Subcutaneous abdominal adipose tissue (tissue), 5 donors: Measurements from ENCODE around the gene PGF.

Experiments used
- H3K27ac ChIP-seq: one replicate; pipeline ENCODE4 v1.7.0; 2013; ENCODE audit warnings: low read depth, mild to moderate bottlenecking, inconsistent platforms, low read length, moderate library complexity
- H3K27me3 ChIP-seq, 5 donors: one replicate each; pipeline ENCODE4 v1.7.0; 2013; ENCODE audit warnings: low read length in 5 of 5, inconsistent platforms in 1 of 5; ENCODE audit not compliant: control insufficient read depth in 5 of 5, insufficient read depth in 4 of 5
- H3K36me3 ChIP-seq, 5 donors: one replicate each; pipeline ENCODE4 v1.7.0; 2013; ENCODE audit warnings: low read length in 5 of 5; ENCODE audit not compliant: control insufficient read depth in 5 of 5, insufficient read depth in 5 of 5
- H3K4me1 ChIP-seq, 5 donors: one replicate each; pipeline ENCODE4 v1.7.0; 2013; ENCODE audit warnings: low read length in 5 of 5, mild to moderate bottlenecking in 3 of 5, moderate library complexity in 1 of 5; ENCODE audit not compliant: control insufficient read depth in 5 of 5, insufficient read depth in 5 of 5
- H3K4me3 ChIP-seq, 5 donors: one replicate each; pipeline ENCODE4 v1.7.0; 2013; ENCODE audit warnings: low read length in 5 of 5, low read depth in 1 of 5
- H3K9ac ChIP-seq, 5 donors: one replicate each; pipeline ENCODE4 v1.7.0; 2013; ENCODE audit warnings: low read length in 5 of 5, mild to moderate bottlenecking in 4 of 5, moderate library complexity in 3 of 5
- H3K9me3 ChIP-seq, 5 donors: one replicate each; pipeline ENCODE4 v1.7.0; 2013; ENCODE audit warnings: low read length in 5 of 5; ENCODE audit not compliant: control insufficient read depth in 5 of 5
- donor health status: healthy.
- donor health status: healthy.
- donor health status: healthy.
- donor health status: healthy.
- donor health status: healthy.

PGF gene

DNA sequence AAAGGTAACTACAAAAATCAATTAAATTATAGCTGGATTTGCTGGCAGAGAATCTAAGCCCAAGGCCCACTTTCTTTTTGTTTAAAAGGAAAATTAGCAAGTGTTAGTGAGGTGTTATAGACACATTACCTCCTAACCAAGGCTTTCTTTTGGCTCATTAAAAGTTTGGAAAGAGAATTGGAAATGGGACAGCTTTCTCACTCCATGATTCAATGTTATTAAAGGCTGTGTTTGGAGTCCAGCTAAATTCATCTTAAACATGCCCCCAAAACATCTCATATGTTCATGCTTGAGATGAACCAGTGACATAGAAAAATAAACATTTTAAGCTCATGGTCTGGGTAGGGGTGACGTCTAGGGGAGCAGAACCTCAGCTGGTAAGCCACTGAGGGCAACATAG is 13.4 kb upstream of the PGF start:
- H3K27ac ChIP-seq = no peak overlapping the region
- peaks cover 4 to 23% (median 16%) of the 10 kb centered on the region in 5 donors for H3K4me1 ChIP-seq
- H3K9me3 ChIP-seq = no peaks in the 10 kb centered on the region
- no peak overlapping the region for H3K9ac ChIP-seq
- H3K36me3 ChIP-seq = no peaks in the 10 kb centered on the region
- H3K27me3 ChIP-seq = peaks cover 0 to 7% (median 0%) of the 10 kb centered on the region in 5 donors
- no peak overlapping the region for H3K4me3 ChIP-seq

DNA sequence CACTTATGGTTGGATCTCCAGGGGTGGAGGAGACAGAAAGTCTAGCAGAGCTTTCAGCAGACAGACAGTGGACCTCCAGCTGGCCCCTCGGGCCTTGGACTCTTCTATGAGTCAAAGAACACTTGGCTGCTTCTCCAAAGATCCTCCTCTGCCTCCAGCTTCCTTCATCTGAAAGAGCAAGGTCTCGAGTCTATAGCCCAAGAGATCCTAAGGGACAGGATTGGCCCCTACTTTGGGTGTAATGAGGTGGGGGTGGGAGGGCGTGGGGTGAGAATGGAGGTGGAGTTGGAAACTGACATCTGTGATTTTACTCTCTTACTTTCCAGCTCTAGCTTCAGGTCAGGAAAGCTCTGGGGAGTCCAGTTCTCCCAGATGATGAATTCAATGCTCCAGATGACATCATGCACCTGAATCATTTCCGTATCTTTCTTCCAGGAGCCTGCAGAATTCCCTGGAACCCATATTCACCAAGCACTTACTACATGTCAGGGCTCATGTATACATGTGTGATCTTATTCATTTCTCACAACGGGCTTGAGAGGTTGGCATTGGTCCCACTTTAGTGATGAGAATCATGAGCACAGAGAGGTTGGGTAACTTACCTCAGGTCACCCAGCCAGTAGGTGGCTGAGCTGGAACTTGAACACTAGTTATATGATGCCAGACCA is 10.2 kb upstream of the PGF start:
- no peaks in the 10 kb centered on the region for H3K9me3 ChIP-seq
- H3K27ac ChIP-seq = no peak overlapping the region
- peaks cover 6 to 19% (median 9%) of the 10 kb centered on the region in 5 donors for H3K4me1 ChIP-seq
- no peak overlapping the region for H3K9ac ChIP-seq
- H3K4me3 ChIP-seq = no peak overlapping the region
- H3K36me3 ChIP-seq = no peaks in the 10 kb centered on the region
- peaks cover 0 to 13% (median 0%) of the 10 kb centered on the region in 5 donors for H3K27me3 ChIP-seq

DNA sequence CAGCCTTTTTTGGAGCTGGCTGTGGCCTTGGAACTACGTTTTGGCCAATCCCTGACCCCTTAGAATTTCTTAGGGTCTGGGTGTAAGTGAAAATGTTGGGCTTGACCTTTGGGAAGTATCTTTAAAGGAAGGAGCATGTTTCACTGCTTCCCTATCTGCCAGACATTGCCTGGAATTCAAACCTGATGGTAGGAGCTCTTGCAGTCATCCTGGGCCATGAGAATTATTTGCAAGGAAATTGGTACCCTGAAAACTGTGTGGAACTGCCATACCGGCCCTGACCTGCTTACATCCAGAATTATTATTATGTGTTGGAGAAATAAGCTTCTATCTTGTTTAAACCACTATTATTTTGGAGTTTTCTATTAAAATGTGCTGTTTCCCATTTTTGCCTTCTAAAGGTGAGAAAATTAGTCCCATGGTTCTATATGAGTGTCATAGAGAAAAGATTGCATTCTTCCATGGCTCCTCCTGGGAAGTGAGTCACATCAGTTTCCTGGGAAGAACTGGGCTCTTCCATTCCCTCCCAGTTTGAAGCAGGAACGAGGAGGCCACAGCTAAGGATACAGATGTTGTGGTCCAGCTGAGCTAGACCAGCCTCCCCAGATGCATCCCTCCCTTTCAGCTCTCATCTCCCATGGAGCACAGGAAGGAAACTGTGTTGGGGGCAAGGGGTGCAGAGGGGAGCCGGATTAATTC is 9.5 kb upstream of the PGF start:
- Histone ChIP-seq H3K36me3 (no peaks in the 10 kb centered on the region), H3K27ac (no peak overlapping the region), H3K4me3 (no peak overlapping the region), H3K27me3 (peaks cover 0 to 13% (median 0%) of the 10 kb centered on the region in 5 donors), H3K9me3 (no peaks in the 10 kb centered on the region), H3K9ac (no peak overlapping the region), H3K4me1 (peaks cover 6 to 19% (median 10%) of the 10 kb centered on the region in 5 donors)

DNA sequence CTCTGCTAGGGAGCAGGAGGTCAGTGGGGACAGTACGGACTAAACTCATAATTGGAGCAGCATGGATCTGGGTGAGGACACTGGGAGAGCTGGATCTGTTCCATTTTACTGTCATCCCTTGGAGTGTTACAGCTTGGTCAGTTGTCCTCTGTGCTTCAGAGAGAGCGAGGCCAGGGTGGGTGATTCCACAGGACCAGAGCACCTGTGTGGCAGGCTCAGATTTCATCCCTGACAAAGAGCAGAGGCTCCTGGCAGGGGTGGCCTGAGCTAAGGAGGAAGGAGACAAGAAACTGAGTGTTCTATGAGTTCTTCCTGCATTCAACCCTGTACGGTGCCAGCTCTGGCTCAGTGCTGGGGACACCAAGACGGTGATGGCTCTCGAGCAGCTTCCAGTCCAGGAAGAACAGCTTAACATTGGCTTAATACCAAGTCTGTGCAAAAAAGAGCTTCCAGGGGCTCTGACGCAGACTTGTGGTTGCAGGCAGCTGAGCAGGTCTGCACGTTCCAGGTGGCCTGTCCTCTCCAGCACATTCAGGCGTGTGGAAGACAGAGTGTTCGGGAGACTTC is 8.4 kb upstream of the PGF start:
- H3K4me1 ChIP-seq = peaks cover 6 to 19% (median 10%) of the 10 kb centered on the region in 5 donors
- no peak overlapping the region for H3K9ac ChIP-seq
- H3K27ac ChIP-seq = no peak overlapping the region
- no peaks in the 10 kb centered on the region for H3K9me3 ChIP-seq
- H3K36me3 ChIP-seq = no peaks in the 10 kb centered on the region
- peaks cover 0 to 13% (median 0%) of the 10 kb centered on the region in 5 donors for H3K27me3 ChIP-seq
- H3K4me3 ChIP-seq = no peak overlapping the region

DNA sequence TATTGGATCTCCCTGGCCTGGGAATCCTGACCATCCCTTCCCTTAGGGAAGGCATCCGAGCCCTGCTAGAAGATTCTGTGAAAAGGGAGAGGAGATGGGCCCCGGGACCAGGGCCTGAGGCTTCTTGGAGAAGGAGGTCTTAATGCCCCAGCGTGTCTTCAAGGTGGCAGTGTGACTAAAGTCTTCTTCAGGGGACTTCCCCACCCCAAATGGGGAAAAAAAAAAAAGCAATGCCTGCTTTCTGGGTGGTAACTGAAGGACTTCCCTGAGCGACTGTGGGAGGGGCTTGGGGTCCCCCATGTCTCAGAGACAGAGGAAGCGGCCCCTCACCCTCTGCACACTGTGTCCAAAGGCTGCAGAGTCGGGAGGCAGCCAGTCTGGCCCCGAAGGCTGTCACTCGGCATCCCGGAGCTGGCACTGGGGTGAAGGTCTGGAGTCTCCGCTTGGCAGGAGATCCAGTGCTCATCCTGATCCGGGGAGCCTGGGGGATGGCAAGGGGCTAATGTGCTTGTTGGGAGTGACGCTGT is 7.8 kb upstream of the PGF start:
- H3K4me3 ChIP-seq = no peak overlapping the region
- no peak overlapping the region for H3K27ac ChIP-seq
- H3K36me3 ChIP-seq = no peaks in the 10 kb centered on the region
- peaks cover 6 to 19% (median 10%) of the 10 kb centered on the region in 5 donors for H3K4me1 ChIP-seq
- H3K9ac ChIP-seq = no peak overlapping the region
- no peaks in the 10 kb centered on the region for H3K9me3 ChIP-seq
- H3K27me3 ChIP-seq = peaks cover 0 to 13% (median 0%) of the 10 kb centered on the region in 5 donors

DNA sequence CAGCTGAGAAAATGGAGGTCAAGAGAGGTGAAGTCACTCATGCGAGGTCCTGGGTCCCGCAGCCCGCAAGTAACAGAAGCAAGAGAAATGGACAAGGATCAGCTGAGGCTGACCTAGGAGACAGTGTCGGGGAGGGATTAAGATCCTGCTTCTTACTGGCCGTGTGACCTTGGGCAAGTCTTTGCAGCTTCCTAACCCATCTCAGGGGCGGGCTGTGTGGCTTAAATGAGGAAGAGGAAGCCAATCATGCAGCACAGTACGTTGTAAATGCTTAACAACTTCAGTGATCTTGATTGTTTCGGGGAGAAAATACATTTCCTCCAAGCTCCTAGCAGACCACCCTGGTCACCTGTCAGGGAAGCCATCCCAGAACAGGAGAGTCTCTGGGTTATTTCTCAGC is 7.1 kb upstream of the PGF start:
- H3K9me3 ChIP-seq = no peaks in the 10 kb centered on the region
- no peak overlapping the region for H3K27ac ChIP-seq
- H3K27me3 ChIP-seq = peaks cover 0 to 13% (median 0%) of the 10 kb centered on the region in 5 donors
- no peak overlapping the region for H3K4me3 ChIP-seq
- peaks cover 6 to 19% (median 10%) of the 10 kb centered on the region in 5 donors for H3K4me1 ChIP-seq
- H3K9ac ChIP-seq = no peak overlapping the region
- H3K36me3 ChIP-seq = no peaks in the 10 kb centered on the region

DNA sequence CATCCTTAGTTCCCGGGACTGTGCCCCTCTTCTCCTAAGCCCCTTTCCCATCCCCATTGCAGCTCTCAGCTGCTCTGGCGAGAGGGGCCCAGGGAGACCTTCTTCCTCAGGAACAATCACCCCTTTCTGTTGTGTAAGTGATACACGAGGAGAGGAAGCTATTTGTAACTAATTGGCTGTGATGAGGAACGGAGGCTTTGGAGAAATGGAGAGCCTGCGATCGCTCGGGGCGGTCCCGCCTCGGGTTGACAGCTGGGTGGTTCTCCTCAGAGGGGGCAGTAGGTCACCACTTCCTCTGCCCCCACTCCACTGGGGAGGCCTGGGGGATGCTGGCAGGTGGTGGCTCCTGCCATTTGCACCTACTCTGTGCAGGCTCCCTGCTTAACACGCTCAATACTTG is 6.6 kb upstream of the PGF start:
- Histone ChIP-seq H3K9me3 (no peaks in the 10 kb centered on the region), H3K27ac (no peak overlapping the region), H3K27me3 (peaks cover 0 to 10% (median 0%) of the 10 kb centered on the region in 5 donors), H3K9ac (no peak overlapping the region), H3K4me1 (peaks cover 6 to 19% (median 10%) of the 10 kb centered on the region in 5 donors), H3K36me3 (no peaks in the 10 kb centered on the region), H3K4me3 (no peak overlapping the region)

DNA sequence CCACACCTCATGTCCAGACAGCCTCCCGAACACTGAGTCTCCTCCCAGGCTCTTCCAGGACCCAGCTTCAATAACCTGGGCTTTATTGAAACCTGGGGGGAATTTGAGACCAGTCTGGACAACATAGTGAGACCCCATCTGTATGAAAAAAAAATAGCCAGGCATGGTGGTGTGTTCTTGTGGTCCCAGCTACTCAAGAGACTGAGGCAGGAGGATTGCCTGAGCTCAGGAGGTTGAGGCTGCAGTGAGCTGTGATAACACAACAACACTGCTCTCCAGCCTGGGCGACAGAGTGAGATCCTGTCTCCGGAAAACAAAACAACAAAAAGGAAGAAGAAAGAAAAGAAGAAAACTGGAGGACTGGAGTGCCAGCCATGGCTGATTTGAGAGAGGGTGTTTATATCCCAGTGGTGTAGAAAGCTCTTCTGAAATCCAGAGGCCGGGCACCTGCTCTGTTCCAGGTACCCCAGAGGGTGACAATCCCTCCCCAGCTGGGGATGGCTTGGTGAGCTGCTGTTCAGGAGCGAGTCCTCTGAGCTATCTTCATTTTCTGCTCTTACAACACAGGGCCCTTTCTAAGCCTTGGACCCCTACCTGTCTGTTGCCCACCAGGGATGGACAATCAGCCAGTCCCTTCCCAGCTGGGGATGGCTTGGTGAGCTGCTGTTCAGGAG is 6.0 kb upstream of the PGF start:
- Histone ChIP-seq H3K9ac (no peak overlapping the region), H3K27ac (no peak overlapping the region), H3K4me3 (no peak overlapping the region), H3K9me3 (no peaks in the 10 kb centered on the region), H3K4me1 (peaks cover 6 to 19% (median 11%) of the 10 kb centered on the region in 5 donors), H3K36me3 (no peaks in the 10 kb centered on the region), H3K27me3 (peaks cover 0 to 8% (median 0%) of the 10 kb centered on the region in 5 donors)

DNA sequence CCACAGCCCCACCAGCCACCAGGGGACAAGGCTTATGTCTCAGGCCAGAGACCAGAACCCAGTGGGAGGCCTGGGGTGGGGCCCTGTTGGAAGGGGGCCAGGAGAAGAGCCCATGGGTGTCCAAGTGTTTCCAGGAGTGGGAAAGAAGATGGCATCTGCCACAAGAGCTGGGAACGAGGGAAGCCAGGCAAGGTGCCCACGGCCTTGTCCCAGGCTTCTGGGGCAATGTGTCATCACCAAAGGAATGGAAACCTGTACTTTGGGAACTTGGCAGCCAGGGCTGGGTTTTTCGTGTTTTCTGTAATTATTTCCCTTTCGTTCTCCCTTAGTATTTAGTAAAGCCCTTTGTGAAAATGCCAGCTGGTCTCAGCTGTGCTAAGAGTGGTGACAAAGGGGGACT is 5.3 kb upstream of the PGF start:
- Histone ChIP-seq H3K27me3 (peaks cover 0 to 7% (median 0%) of the 10 kb centered on the region in 5 donors), H3K36me3 (no peaks in the 10 kb centered on the region), H3K9me3 (no peaks in the 10 kb centered on the region), H3K4me3 (no peak overlapping the region), H3K4me1 (peaks cover 7 to 19% (median 13%) of the 10 kb centered on the region in 5 donors), H3K9ac (no peak overlapping the region), H3K27ac (no peak overlapping the region)
